HFF-Myc (cell line): ENCODE data around the gene FBXO34.

Source experiments
- DNase-seq: peaks from one replicate; pipeline ENCODE4 v3.0.0-alpha.2; 2011; ENCODE audit warnings: low read depth; ENCODE audit errors: extremely low read depth
- H3K4me3 ChIP-seq: replicated peaks from 2 replicates; pipeline ENCODE4 v1.5.1; 2011; ENCODE audit warnings: low read depth, mild to moderate bottlenecking, control low read depth, low read length
- TF ChIP-seq, protein P1 (sequence below): IDR thresholded peaks from 2 replicates; pipeline ENCODE4 v1.5.1; 2012; ENCODE audit warnings: mild to moderate bottlenecking, low read depth, low read length, control low read depth; ENCODE audit errors: missing control alignments

FBXO34 gene

DNA sequence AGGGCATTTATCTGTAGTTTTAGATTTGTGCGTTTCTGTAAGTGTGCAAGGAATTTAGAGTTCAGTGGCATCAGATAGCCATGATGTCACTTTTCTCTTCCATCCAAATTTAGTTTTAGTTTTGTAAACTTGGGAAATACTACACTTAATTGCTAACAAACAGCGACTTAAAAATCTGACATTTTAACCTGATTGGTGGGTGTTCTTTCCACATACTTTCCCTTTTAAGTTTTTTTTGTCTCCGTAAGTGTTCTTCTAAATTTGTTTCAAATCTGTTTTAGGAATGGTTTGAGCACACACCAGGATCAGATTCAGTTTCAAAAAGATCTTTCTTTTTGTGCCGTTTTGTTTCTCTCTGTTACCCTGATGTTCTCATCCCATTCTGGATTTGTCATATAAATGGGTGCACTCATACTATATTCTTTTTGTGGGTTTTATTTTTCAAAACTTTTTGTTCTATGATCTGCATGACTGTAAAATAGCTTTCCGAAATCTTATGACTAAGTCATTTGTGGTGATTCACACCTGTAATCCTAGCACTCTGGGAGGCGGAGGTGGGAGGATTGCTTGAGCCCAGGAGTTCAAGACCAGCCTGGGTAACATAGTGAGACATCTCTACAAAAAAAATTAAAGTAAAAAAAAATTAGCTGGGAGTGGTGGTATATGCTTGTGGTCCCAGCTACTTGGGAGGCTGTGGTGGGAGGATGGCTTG is 58.9 kb downstream of the FBXO34 start:
- DNase-seq, result no peak
- no peak overlapping the region for H3K4me3 ChIP-seq
- TF ChIP-seq, protein P1, sequence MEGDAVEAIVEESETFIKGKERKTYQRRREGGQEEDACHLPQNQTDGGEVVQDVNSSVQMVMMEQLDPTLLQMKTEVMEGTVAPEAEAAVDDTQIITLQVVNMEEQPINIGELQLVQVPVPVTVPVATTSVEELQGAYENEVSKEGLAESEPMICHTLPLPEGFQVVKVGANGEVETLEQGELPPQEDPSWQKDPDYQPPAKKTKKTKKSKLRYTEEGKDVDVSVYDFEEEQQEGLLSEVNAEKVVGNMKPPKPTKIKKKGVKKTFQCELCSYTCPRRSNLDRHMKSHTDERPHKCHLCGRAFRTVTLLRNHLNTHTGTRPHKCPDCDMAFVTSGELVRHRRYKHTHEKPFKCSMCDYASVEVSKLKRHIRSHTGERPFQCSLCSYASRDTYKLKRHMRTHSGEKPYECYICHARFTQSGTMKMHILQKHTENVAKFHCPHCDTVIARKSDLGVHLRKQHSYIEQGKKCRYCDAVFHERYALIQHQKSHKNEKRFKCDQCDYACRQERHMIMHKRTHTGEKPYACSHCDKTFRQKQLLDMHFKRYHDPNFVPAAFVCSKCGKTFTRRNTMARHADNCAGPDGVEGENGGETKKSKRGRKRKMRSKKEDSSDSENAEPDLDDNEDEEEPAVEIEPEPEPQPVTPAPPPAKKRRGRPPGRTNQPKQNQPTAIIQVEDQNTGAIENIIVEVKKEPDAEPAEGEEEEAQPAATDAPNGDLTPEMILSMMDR, result no peak

DNA sequence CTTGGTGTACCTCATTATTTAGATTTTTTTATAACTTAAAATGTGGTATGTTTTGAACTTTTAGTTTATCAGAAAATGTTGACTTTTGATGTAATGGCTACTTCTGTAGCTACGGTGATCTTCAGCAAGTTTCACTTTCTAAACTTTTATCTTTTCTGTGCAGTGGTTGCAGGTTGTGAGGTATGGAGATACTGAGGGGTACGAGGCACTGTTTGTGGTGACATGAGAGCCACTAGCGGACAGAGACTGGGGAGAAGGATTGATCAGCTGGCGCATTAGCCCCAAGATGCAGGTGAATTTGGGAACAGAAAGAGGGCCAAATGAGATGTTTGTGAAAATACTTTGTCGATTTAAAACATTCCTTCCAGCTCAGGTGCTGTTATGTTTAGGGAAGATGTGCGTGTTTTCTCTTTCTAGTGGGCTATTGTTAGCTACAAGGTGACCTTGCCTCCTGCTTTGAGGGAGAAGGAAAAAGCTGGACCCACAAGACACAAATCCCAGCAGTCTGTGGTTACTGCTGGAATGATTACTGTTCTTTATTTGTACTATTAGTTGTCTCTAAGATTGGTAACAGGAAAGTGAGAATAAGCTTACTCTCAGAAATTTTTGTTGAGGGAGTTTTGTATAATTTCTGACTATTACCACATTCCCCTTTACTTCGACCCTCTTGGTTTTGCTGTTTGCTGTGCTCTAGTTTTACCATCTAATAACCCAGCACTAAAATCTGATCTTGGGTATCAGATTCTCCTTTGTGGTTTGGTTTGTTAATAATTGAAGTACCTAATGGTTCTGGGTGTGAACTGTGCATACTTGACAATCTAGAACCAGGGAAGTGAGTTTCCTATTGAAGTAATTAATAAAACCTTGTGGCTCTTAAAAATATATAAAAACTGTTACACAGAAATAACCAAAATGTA is 61.7 kb downstream of the FBXO34 start:
- DNase-seq, result no peak
- no peak overlapping the region for H3K4me3 ChIP-seq
- TF ChIP-seq, protein P1, result no peak

DNA sequence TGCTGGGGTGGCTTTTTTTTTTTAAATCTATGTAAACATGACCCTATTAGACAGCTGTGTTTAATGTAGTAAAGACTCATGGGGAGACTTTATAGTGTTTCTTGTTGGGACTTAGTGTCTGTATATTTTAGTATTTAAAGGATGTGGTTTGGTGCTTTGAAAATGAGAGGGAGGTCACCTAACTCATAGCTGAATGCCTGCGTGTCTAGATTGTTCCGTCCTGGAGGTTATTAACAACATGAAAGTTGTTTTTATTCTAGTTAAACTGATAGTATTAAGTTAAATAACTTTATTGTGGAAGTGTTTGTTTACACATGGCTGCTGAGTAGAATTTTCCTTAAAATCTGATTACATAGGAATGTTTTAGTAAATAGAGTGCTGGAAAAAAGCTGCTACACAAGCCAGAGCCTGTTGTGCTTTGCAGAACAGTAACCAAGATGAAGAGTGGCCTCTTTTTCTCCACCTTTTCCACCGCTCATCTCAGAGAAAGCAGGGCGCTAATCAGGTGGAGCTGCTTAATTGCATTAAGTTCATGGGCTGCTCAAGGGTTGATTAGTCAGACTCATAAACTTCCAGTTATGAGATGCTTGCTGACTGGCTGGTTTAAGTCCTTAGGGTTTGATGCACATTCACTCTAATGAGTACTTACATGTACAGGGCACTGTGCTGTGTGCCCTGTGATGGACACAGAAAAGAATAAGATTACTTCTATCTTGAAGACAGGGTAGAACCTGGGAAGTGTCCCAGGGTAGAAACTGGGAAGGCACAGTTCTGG is 62.7 kb downstream of the FBXO34 start:
- H3K4me3 ChIP-seq, result no peak overlapping the region
- TF ChIP-seq, protein P1, result no peak
- no peak for DNase-seq

DNA sequence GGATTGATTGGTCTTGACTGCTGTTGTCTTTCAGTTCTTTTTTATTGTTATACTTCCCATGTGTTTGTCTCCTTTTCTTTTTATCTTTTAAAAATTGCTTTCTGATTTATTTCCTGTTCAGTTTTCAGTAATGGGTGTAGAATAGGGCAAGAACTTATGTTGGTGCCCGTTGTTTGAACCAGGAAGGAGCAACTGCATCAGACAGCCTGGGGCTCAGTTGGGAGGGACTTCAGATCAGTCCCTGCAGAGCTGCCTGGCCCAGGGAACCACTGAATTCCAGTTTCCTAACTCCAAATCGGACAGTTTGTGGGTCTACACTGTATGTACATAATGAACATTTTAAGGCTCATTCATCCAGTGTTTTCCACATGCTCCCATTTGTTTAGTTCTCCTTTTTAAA is 64.9 kb downstream of the FBXO34 start:
- no peak overlapping the region for H3K4me3 ChIP-seq
- DNase-seq, result no peak
- TF ChIP-seq, protein P1, result no peak

DNA sequence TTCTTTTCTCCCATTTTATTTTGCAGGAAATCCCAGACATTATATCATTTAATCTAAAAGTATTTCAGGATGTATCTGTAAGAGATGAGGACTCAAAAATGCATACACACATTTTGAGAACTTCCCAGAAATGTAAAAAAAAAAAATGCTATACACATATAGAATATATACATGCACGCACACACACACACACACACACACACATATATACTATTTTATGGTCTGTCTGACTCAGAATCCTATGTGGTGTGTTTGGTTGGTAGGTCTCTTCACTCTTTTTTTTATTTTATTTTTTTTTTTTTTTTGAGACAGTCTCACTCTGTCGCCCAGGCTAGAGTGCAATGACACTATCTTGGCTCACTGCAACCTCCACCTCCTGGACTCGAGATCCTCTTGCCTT is 65.5 kb downstream of the FBXO34 start:
- no peak for DNase-seq
- no peak overlapping the region for H3K4me3 ChIP-seq
- TF ChIP-seq, protein P1, result no peak

DNA sequence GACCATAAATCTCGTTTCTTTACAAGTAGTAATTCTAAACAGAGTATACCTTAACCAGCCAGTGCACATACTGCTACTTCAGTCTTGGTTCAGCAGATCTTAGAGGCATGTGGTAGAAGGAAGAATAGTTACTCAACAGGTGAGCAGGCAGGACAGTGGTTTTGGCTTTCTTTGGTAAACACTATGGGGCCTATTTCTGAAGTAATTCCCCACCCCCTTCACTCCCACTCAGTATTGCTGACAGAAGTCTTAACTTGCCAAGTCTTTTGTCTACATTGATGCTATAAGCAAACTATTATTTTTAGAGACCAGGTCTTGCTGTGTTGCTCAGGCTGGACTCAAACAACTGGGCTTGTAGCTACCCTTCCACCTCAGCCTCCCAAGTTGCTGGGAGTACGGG is 68.5 kb downstream of the FBXO34 start:
- DNase-seq, result no peak
- H3K4me3 ChIP-seq, result no peak overlapping the region
- TF ChIP-seq, protein P1, result no peak
